ENCODE data around the gene NEGR1. TPM values are rescaled to one million over a fixed set of nuclear protein-coding genes. Genes with fewer than 3 reads are reported as not detected.

NEGR1 gene
- total RNA-seq, 2 experiments from 2014 or later = not detected

- Mint-ChIP-seq H3K27ac (no peak overlapping the region), H3K36me3 (ENCODE audit: low read depth) (no peaks in the 10 kb centered on the region), H3K9me3 (peaks cover 2% of the 10 kb centered on the region), H3K4me3 (no peak overlapping the region), H3K4me1 (ENCODE audit: low read depth) (no peaks in the 10 kb centered on the region), H3K27me3 (no peaks in the 10 kb centered on the region)
- intact Hi-C loops (cut with micrococcal nuclease) = no loop called here
- TF ChIP-seq CTCF (IDR thresholded peaks at IDR 0.05) = no peak
- POLR2A ChIA-PET = no interaction called here
- DNase-seq = no peak
- CTCF ChIA-PET = no interaction called here
- ATAC-seq = no peak
Observed at GRCh38 chr1:71745326-71745725, 537.0 kb downstream of the NEGR1 start.

DNA sequence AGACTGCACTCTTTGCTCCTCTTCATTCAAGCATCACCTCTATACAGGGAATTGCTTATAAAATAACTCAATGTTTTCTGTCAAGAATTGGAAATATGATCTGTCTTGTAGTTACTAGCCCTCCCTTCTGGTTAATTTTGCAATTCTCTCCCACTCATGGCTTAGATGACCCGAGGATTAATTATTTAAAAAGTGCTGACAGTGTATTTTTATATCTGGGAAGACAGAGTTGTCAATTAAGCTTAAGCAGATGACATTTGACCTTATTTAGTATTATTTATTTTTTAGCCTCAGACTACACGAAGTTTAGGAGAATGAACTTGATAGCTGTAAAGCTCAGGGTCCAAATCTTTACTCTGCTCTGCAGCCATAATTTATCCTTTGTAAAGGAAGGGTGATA, 538.5 kb downstream of the NEGR1 start:
- ATAC-seq (no peak), DNase-seq (no peak)
- no peak overlapping the region for H3K4me3 Mint-ChIP-seq
- ChIA-PET POLR2A (no interaction called here), CTCF (no interaction called here)
- no peaks in the 10 kb centered on the region for H3K27me3 Mint-ChIP-seq
- no peak overlapping the region for H3K27ac Mint-ChIP-seq
- H3K36me3 Mint-ChIP-seq (ENCODE audit: low read depth) = no peaks in the 10 kb centered on the region
- H3K9me3 Mint-ChIP-seq = no peaks in the 10 kb centered on the region
- no peaks in the 10 kb centered on the region for H3K4me1 Mint-ChIP-seq (ENCODE audit: low read depth)
- intact Hi-C loops (cut with micrococcal nuclease) = no loop called here
- TF ChIP-seq CTCF (IDR thresholded peaks at IDR 0.05) = no peak

GRCh38 chr1:71738910-71739309, 543.4 kb downstream of the NEGR1 start:
- CTCF ChIA-PET = no interaction called here
- intact Hi-C loops (cut with micrococcal nuclease) = no loop called here
- Mint-ChIP-seq H3K27ac (no peak overlapping the region), H3K36me3 (ENCODE audit: low read depth) (no peaks in the 10 kb centered on the region), H3K4me3 (no peak overlapping the region), H3K27me3 (no peaks in the 10 kb centered on the region), H3K4me1 (ENCODE audit: low read depth) (no peaks in the 10 kb centered on the region), H3K9me3 (no peaks in the 10 kb centered on the region)
- TF ChIP-seq CTCF (IDR thresholded peaks at IDR 0.05) = no peak
- no peak for ATAC-seq
- POLR2A ChIA-PET = no interaction called here
- DNase-seq = no peak

DNA sequence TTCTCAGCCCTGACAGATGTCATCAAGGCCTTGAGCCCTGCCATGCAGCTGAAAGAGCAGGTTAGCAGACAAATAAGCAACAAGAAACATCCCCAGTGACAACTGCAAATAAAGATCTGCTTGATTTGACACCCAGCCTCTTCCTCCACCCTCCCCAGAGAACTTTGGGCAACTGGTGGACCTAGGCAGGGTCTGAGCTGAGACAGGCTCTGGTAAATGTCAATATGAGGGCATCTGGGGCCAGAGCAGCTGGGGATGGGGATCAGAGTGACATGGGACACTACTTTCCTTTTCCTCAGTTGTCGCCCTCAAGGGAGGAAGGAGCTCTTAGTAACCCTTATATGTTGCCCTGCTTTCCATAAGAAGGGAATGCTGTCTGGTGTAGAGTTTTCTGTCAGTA, 544.1 kb downstream of the NEGR1 start:
- H3K9me3 Mint-ChIP-seq = no peaks in the 10 kb centered on the region
- H3K27ac Mint-ChIP-seq = no peak overlapping the region
- intact Hi-C loops (cut with micrococcal nuclease) = no loop called here
- no peaks in the 10 kb centered on the region for H3K36me3 Mint-ChIP-seq (ENCODE audit: low read depth)
- H3K4me1 Mint-ChIP-seq (ENCODE audit: low read depth) = no peaks in the 10 kb centered on the region
- DNase-seq (no peak), ATAC-seq (no peak)
- POLR2A ChIA-PET = interaction anchor here (0.6 kb wide), 1 partner anchor 302 kb away, joined by 3 read pairs; no protein-coding TSS in a partner anchor
- no peak overlapping the region for H3K4me3 Mint-ChIP-seq
- no peak for TF ChIP-seq CTCF (IDR thresholded peaks at IDR 0.05)
- CTCF ChIA-PET = no interaction called here
- H3K27me3 Mint-ChIP-seq = no peaks in the 10 kb centered on the region

- ChIA-PET POLR2A (interaction anchor here (0.6 kb wide), 1 partner anchor 302 kb away, joined by 3 read pairs; no protein-coding TSS in a partner anchor), CTCF (no interaction called here)
- intact Hi-C loops (cut with micrococcal nuclease) = no loop called here
- Mint-ChIP-seq H3K36me3 (ENCODE audit: low read depth) (no peaks in the 10 kb centered on the region), H3K4me3 (no peak overlapping the region), H3K27me3 (no peaks in the 10 kb centered on the region), H3K4me1 (ENCODE audit: low read depth) (no peaks in the 10 kb centered on the region), H3K9me3 (no peaks in the 10 kb centered on the region), H3K27ac (no peak overlapping the region)
- ATAC-seq (no peak), DNase-seq (no peak)
- TF ChIP-seq CTCF (IDR thresholded peaks at IDR 0.05) = no peak
Observed at GRCh38 chr1:71737768-71738167, 544.6 kb downstream of the NEGR1 start.
